ENCODE results near the gene ASXL1.
"Not testable (repeated sequence)": the region's sequence is repeated elsewhere in the genome, so short reads cannot be mapped to it uniquely, and the experiment has no call there.

Gene ASXL1

DNA sequence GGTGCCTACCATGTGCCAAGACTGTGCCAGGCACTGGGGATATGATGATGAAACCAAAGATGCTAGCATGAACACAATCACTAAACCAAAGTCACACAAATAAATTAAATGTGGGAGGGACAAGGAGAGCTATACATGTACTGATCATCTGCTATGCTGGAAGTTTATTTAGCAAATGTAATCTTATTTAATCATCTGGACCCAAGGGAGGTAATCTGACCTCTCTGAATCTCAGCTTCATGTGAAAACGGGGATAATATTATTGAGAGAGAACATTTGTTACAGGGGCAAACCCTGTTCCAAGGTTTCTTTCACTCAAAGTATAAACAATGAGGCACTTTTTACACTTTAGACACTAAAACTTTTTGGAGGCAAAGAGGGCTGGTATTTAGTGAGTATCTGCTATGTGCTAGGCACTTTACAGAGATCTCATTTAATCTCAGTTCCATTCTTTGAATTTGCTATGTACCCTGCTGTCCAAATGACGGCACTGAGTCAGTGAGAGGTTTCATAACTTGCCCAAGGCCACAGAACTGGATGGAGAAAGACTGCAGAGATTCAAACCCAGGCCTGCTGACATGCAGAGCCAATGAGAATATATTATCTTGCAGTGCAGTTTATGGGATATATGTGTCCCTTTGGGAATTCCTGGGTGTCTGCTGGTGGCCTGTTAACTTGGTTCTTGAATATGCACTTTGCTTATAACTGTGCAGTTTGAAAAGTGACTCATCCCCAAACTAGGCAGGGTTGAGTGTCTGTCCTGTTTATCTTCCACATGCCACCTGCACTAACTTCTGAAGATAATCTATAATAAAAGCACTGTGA is 3.3 kb upstream of the ASXL1 start:
- ChIA-PET POLR2A (ENCODE audit: low non-redundant PET) (no interaction called here), CTCF (no interaction called here)
- no peak overlapping the region for H3K27ac ChIP-seq
- TF ChIP-seq CTCF (conservative IDR thresholded peaks at IDR 0.05; ENCODE audit: low read depth), result no peak
- DNase-seq (ENCODE audit: low spot score), result no peak

- H3K27ac ChIP-seq, result peak overlapping the region; percentile 72; the same call in 1 of the 2 replicates
- TF ChIP-seq CTCF (conservative IDR thresholded peaks at IDR 0.05; ENCODE audit: low read depth), result no peak
- CTCF ChIA-PET, result no interaction called here
Observed at GRCh38 chr20:32355417-32355841, 2.7 kb upstream of the ASXL1 start.

DNA sequence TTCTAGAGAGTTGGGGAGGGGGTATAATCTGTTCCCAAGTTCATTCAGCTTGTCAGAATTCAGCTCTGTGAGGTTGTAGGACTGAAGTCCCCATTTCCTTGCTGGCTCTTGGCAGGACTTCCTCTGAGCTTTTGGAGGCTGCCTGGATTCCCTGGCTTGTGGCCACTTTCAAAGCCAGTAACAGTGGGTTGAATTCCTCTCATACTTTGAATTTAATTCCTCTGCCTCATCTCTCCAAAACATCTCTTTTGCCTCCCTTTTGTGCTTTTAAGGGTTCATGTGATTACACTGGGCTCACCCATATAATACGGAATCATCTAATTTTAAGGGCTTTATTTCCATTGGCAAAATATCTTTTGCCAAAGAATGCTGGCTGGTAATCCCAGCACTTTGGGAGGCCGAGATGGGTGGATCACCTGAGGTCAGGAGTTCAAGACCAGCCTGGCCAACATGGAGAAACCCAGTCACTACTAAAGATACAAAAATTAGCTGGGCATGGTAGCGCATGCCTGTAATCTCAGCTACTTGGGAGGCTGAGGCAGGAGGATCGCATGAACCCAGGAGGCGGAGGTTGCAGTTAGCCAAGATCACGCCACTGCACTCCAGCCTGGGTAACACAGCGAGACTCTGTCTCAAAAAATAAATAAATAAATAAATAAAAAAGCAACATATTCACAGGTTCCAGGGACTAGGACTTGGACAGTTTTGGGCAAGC is 2.1 kb upstream of the ASXL1 start:
- POLR2A ChIA-PET (ENCODE audit: low non-redundant PET); DNase-seq (ENCODE audit: low spot score); CTCF ChIA-PET: not testable (repeated sequence)
- peak overlapping the region; percentile 72 for H3K27ac ChIP-seq

More at GRCh38 chr20:32355417-32355841, 2.7 kb upstream of the ASXL1 start:
- DNase-seq (ENCODE audit: low spot score), result no peak
- POLR2A ChIA-PET (ENCODE audit: low non-redundant PET), result no interaction called here

GRCh38 chr20:32356622-32357374 is 1.3 kb upstream of the ASXL1 start:
- no peak for DNase-seq (ENCODE audit: low spot score)
- POLR2A ChIA-PET (ENCODE audit: low non-redundant PET), result no interaction called here
- no peak for TF ChIP-seq CTCF (conservative IDR thresholded peaks at IDR 0.05; ENCODE audit: low read depth)
- H3K27ac ChIP-seq, result peak overlapping the region; percentile 95
- CTCF ChIA-PET, result interaction anchor here (0.8 kb wide), 1 partner anchor 38 kb away, joined by 3 read pairs; no protein-coding TSS in a partner anchor

DNA sequence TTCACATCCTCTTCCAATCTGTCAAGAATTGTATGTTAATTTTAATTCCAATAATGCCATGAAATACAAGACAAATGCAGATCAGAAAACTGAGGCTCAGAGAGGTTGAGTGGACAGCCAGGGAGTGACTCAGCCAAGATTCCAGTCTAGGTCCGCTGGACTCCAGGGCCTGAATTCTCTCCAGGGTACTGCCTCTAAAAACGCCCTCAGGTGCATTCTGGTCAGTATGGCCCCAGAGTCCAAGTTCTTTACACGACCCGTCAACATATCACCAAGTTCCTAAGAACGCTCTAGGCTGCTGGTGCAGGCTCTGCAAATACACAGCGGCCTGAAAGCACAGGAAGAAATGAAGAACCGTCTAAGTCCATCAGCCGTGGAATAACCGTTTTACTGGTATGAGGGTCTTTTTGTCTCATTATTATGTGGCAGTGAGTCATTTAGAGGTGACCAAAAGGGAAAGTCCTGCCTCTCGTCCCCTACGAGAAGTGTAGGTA is 709 bp upstream of the ASXL1 start:
- ChIA-PET POLR2A (ENCODE audit: low non-redundant PET) (interaction anchor here (0.5 to 0.7 kb wide), 2 partner anchors 16 to 28 kb away, joined by 3 read pairs; no protein-coding TSS in a partner anchor), CTCF (interaction anchor here (0.6 to 0.8 kb wide), 2 partner anchors 38 to 128 kb away, joined by 3 read pairs; no protein-coding TSS in a partner anchor)
- peak overlapping the region; percentile 95 for H3K27ac ChIP-seq
- no peak for TF ChIP-seq CTCF (conservative IDR thresholded peaks at IDR 0.05; ENCODE audit: low read depth)
- peak; percentile 49 for DNase-seq (ENCODE audit: low spot score)

DNA sequence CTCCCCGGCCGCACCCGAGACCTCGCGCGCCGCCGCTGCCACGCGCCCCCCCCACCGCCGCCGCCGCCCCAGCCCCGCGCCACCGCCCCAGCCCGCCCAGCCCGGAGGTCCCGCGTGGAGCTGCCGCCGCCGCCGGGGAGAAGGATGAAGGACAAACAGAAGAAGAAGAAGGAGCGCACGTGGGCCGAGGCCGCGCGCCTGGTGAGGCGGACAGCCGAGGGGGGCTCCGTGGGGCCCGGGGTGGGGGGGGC is 426 bp downstream of the ASXL1 start:
- DNase-seq (ENCODE audit: low spot score), result no peak
- ChIA-PET CTCF (no interaction called here), POLR2A (ENCODE audit: low non-redundant PET) (interaction anchor here (0.7 kb wide), 1 partner anchor 35 kb away, joined by 4 read pairs; no protein-coding TSS in a partner anchor)
- TF ChIP-seq CTCF (conservative IDR thresholded peaks at IDR 0.05; ENCODE audit: low read depth), result no peak
- H3K27ac ChIP-seq, result peak overlapping the region; percentile 95
